Measurements from ENCODE around the gene UNKL. TPM values are rescaled to one million over a fixed set of nuclear protein-coding genes. Genes with fewer than 3 reads are reported as not detected.

Gene UNKL
- total and polyA plus RNA-seq, 3 donors from 2014 or later = 23.7 to 49.9 (median 49.2) TPM

DNA sequence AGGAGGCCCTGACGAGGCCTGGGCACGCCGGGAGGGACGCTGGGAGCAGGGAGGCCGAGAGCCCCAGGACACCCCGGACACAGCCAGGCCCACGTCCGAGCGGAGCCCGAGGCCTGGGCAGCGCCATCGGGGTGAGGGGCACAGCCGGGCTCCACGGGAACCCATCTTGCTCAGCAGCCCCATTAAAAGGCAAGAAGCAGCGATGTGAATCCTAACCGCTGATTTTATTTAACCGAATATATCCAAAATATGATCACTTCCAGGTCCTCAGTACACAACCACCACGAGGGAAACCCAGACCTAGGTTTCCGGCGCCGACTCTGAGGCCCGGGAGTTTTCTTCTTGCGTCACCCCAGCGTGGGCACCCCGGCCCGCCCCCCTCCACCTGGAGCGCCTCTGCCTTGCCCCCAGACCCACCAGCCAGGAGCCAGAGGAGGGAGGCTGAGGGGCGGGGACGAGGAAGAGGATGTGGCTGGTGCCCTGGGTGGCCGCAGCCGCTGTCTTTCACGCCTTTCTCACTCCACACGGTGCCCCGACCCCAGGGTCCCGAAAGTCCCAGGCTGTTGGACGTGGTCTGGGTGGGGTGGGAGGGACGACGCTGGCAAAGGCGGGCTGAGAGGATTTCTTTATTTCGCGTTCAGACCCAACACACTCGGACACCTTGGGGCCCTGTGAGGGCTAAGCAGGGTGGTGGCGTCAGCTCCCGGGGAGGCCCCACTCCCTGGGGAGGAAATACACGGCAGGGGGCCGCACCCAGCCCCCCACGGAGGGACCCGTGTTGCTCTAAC lies 30.4 kb upstream of the UNKL start:
- Histone ChIP-seq H3K36me3 (ENCODE audit: low read depth, missing control alignments) (no peaks in the 10 kb centered on the region), H3K9me3 (no peaks in the 10 kb centered on the region), H3K4me1 (no peaks in the 10 kb centered on the region), H3K4me3 (no peak overlapping the region), H3K27me3 (no peaks in the 10 kb centered on the region), H3K27ac (no peak overlapping the region)
- DNase-seq = no peak
- intact Hi-C loops (cut with DNase I; ENCODE audit: low total_unique reads) = no loop called here
- TF ChIP-seq, protein P1, sequence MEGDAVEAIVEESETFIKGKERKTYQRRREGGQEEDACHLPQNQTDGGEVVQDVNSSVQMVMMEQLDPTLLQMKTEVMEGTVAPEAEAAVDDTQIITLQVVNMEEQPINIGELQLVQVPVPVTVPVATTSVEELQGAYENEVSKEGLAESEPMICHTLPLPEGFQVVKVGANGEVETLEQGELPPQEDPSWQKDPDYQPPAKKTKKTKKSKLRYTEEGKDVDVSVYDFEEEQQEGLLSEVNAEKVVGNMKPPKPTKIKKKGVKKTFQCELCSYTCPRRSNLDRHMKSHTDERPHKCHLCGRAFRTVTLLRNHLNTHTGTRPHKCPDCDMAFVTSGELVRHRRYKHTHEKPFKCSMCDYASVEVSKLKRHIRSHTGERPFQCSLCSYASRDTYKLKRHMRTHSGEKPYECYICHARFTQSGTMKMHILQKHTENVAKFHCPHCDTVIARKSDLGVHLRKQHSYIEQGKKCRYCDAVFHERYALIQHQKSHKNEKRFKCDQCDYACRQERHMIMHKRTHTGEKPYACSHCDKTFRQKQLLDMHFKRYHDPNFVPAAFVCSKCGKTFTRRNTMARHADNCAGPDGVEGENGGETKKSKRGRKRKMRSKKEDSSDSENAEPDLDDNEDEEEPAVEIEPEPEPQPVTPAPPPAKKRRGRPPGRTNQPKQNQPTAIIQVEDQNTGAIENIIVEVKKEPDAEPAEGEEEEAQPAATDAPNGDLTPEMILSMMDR (IDR thresholded peaks at IDR 0.05) = no peak
- TF ChIP-seq POLR2A (IDR thresholded peaks at IDR 0.05) = no peak
- WGBS, 2 donors = 91 to 93% methylated on average over 38 to 46 of the region's 48 CpGs

DNA sequence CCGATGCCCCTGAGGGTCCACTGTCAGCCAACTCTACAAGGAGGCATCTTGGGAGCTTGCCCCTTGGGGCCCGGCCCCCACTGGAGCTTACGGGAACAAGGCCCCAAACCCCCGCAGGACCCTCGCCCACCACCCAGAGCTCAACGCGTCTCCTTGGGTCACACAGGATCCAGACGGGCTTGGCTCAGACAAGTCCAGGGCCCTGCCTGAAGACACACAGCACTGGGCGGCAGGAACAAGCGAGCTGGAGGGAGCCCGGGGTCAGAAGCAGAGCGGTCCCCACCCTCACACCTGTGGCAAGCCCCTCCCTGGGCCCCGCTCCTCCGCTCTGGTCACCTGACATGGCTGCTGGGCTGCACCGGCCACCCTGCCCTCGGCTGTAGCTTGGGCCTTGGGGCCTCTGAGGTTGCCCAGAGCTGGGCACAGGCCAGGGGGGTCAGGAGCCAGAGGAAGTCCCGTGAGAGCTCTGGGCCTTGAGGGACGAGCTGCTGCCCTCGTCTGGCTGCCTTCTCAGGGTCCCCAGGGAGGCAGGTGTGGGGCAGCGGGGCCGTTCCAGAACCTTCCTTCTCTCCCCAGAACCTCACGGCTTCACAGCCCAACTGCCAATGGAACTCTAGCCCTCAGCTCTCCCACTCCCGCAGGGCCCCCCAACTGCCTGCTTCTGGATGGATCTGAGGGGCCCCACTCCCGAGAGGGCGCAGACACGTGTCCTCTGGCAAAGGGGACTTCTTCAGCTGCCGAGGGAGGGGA lies 29.7 kb upstream of the UNKL start, which contains the start of gene CCDC154:
Gene CCDC154, minus strand, starts transcription at position 577 of the 750 bp plus-strand sequence. Its CDS starts 234 bp downstream, at position 343.
- Histone ChIP-seq H3K27ac (no peak within 1 kb of the TSS), H3K4me1 (no peaks in the 10 kb centered on the region), H3K9me3 (no peaks in the 10 kb centered on the region), H3K4me3 (no peak within 1 kb of the TSS), H3K36me3 (ENCODE audit: low read depth, missing control alignments) (no peaks in the 10 kb centered on the region), H3K27me3 (no peaks in the 10 kb centered on the region)
- WGBS, 2 donors = 79 to 84% methylated on average over 5 to 27 of the region's 27 CpGs
- no peak for DNase-seq
- no peak for TF ChIP-seq POLR2A (IDR thresholded peaks at IDR 0.05)
- TF ChIP-seq, protein P1 (IDR thresholded peaks at IDR 0.05) = no peak
- intact Hi-C loops (cut with DNase I; ENCODE audit: low total_unique reads) = no loop called here

DNA sequence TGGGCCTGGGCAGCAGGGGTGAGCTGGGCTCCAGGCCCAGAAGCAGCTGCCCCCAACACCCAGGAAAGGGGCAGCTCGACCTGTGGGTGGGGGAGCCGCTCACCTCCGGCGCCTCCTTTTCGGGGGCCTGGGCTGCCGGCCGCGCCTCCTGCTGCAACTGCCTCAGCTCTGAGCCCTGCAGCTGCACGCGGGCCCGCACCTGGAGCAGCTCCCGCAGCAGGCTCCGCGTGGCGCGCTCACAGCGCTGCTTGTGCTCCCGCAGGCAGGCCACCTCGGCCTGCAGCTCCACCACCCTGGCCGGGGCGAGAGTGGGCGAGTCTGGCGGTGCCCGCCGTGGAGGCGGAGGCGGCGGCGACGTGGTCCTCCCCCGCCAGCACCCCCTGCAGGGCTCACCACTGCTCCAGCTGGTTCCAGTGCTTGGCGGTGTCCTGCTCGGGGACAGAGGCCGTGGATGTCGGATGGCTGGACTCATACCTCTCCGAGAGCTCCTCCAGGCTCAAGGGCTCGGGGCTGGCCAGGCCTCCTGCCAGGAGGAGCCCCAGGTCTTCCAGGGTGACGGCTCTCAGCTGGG lies 29.0 kb upstream of the UNKL start:
- intact Hi-C loops (cut with DNase I; ENCODE audit: low total_unique reads) = no loop called here
- Histone ChIP-seq H3K27me3 (no peaks in the 10 kb centered on the region), H3K36me3 (ENCODE audit: low read depth, missing control alignments) (no peaks in the 10 kb centered on the region), H3K4me3 (no peak overlapping the region), H3K4me1 (no peaks in the 10 kb centered on the region), H3K9me3 (no peaks in the 10 kb centered on the region), H3K27ac (no peak overlapping the region)
- TF ChIP-seq POLR2A (IDR thresholded peaks at IDR 0.05) = no peak
- TF ChIP-seq, protein P1 (IDR thresholded peaks at IDR 0.05) = no peak
- 81% methylated on average over 38 of the region's 38 CpGs; no CpG with 5 or more reads in 1 of the 2 donors for WGBS, 2 donors
- DNase-seq = no peak

DNA sequence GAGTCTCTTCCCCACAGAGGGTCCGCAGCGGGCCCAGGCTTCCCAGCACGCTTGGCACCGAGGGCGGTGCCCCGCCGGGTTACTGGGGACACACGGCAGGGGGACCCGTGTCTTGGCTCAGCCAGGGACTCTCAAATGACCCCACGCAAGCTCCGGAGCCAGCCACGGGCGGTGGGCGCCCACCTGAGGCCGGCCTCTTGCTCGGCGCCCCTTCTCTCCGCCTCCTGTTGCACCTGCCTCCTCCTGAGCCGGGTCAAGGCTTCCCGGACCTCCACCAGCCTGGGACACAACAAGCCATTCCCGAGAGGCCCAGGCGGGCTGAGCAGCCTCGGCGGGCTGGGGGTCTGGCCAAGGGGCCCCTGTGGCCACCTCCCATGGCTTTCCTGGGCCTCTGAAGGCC lies 28.2 kb upstream of the UNKL start:
- Histone ChIP-seq H3K9me3 (no peaks in the 10 kb centered on the region), H3K27me3 (no peaks in the 10 kb centered on the region), H3K4me3 (no peak overlapping the region), H3K27ac (no peak overlapping the region), H3K4me1 (no peaks in the 10 kb centered on the region), H3K36me3 (ENCODE audit: low read depth, missing control alignments) (no peaks in the 10 kb centered on the region)
- no peak for TF ChIP-seq POLR2A (IDR thresholded peaks at IDR 0.05)
- TF ChIP-seq, protein P1 (IDR thresholded peaks at IDR 0.05) = no peak
- 80 to 90% methylated on average over 2 to 24 of the region's 24 CpGs for WGBS, 2 donors
- intact Hi-C loops (cut with DNase I; ENCODE audit: low total_unique reads) = no loop called here
- no peak for DNase-seq
